Neural crest cell (in vitro differentiated cells): ENCODE data around the gene CD1D. TPM values are rescaled to one million over a fixed set of nuclear protein-coding genes. Genes with fewer than 3 reads are reported as not detected.
A peak's percentile ranks its signal among the peaks of the same experiment; 100 is the strongest.

Source experiments
- DNase-seq: peaks from one replicate; pipeline ENCODE4 v3.0.0; 2021; ENCODE audit warnings: low read depth, mixed read lengths, low spot score
- H3K27ac Mint-ChIP-seq: one replicate; pipeline ENCODE4 v1.8.0; 2021; ENCODE audit warnings: mild to moderate bottlenecking, mixed read lengths; ENCODE audit not compliant: unreplicated experiment
- H3K27me3 Mint-ChIP-seq: 2 replicates; pipeline ENCODE4 v1.8.0; 2021; ENCODE audit warnings: low read depth, mild to moderate bottlenecking, mixed read lengths
- H3K36me3 Mint-ChIP-seq: 2 replicates; pipeline ENCODE4 v1.8.0; 2021; ENCODE audit warnings: low read depth, mild to moderate bottlenecking, mixed read lengths
- H3K4me1 Mint-ChIP-seq: 2 replicates; pipeline ENCODE4 v1.8.0; 2021; ENCODE audit warnings: mixed read lengths
- H3K4me3 Mint-ChIP-seq: one replicate; pipeline ENCODE4 v1.8.0; 2021; ENCODE audit warnings: mild to moderate bottlenecking, mixed read lengths
- H3K9me3 Mint-ChIP-seq: 2 replicates; pipeline ENCODE4 v1.8.0; 2021; ENCODE audit warnings: mixed read lengths
- CTCF ChIP-seq: fragments of 200-600 bp; sonication (generic); conservative IDR thresholded peaks from 2 replicates; pipeline ENCODE4 v1.5.0; 2021; ENCODE audit warnings: antibody characterized with exemption, mild to moderate bottlenecking
- total RNA-seq: library from RNA; stranded (reverse); gene quantifications from 2 replicates; pipeline ENCODE4 v1.2.1, GENCODE V29; 2021

Gene CD1D
- total RNA-seq, 1 donor from 2014 or later = not detected

- Mint-ChIP-seq H3K27ac (no peak overlapping the region), H3K4me3 (no peak overlapping the region), H3K4me1 (no peaks in the 10 kb centered on the region), H3K36me3 (no peaks in the 10 kb centered on the region), H3K9me3 (no peaks in the 10 kb centered on the region), H3K27me3 (peaks cover 41% of the 10 kb centered on the region)
- DNase-seq = no peak
- TF ChIP-seq CTCF = no peak
Observed at GRCh38 chr1:158199849-158200248, 19.2 kb downstream of the CD1D start.

- H3K27me3 Mint-ChIP-seq = peaks cover 43% of the 10 kb centered on the region
- H3K4me3 Mint-ChIP-seq = no peak overlapping the region
- H3K36me3 Mint-ChIP-seq = no peaks in the 10 kb centered on the region
- TF ChIP-seq CTCF = no peak
- H3K4me1 Mint-ChIP-seq = no peaks in the 10 kb centered on the region
- H3K9me3 Mint-ChIP-seq = no peaks in the 10 kb centered on the region
- no peak for DNase-seq
- H3K27ac Mint-ChIP-seq = no peak overlapping the region
Observed at GRCh38 chr1:158200527-158200926, 19.8 kb downstream of the CD1D start.

- Mint-ChIP-seq H3K36me3 (no peaks in the 10 kb centered on the region), H3K4me1 (no peaks in the 10 kb centered on the region), H3K27ac (no peak overlapping the region), H3K9me3 (no peaks in the 10 kb centered on the region), H3K27me3 (peaks cover 40% of the 10 kb centered on the region), H3K4me3 (no peak overlapping the region)
- peak; percentile 90 for TF ChIP-seq CTCF
- no peak for DNase-seq
Observed at GRCh38 chr1:158203693-158204457, 23.2 kb downstream of the CD1D start.

GRCh38 chr1:158204458-158204827, 23.7 kb downstream of the CD1D start:
- TF ChIP-seq CTCF = no peak
- Mint-ChIP-seq H3K36me3 (no peaks in the 10 kb centered on the region), H3K27me3 (peaks cover 43% of the 10 kb centered on the region), H3K4me1 (no peaks in the 10 kb centered on the region), H3K27ac (no peak overlapping the region), H3K9me3 (no peaks in the 10 kb centered on the region), H3K4me3 (no peak overlapping the region)
- no peak for DNase-seq

GRCh38 chr1:158208586-158209116, 28.0 kb downstream of the CD1D start:
- Mint-ChIP-seq H3K27ac (no peak overlapping the region), H3K36me3 (no peaks in the 10 kb centered on the region), H3K4me3 (no peak overlapping the region), H3K9me3 (no peaks in the 10 kb centered on the region), H3K27me3 (peaks cover 40% of the 10 kb centered on the region), H3K4me1 (no peaks in the 10 kb centered on the region)
- no peak for TF ChIP-seq CTCF
- DNase-seq = no peak
